T-cell (primary cell): ENCODE results near the gene SIM2. TPM values are rescaled to one million over a fixed set of nuclear protein-coding genes. Genes with fewer than 3 reads are reported as not detected.

Experiments
- ATAC-seq, 4 experiments: fragments of 200-7000 bp in 3 of 4; fragments of 150-1000 bp in 1 of 4; cut with Tn5 transposase; replicated peaks in 1 of 4; 1 replicate in 3 of 4; 2 replicates in 1 of 4; pipeline ENCODE4 v1.10.0; 2021; ENCODE audit warnings: moderate library complexity in 3 of 4, mild to moderate bottlenecking in 2 of 4, moderate number of reproducible peaks in 1 of 4
- CTCF ChIA-PET, 2 donors: fragments of 300-600 bp; sonication (Branson Sonifier 250); formaldehyde crosslinking; loops; one replicate each; lab custom pipeline; 2022; ENCODE audit warnings: antibody characterized with exemption in 2 of 2; lab: Charles Lee
- POLR2A ChIA-PET, 2 donors: fragments of 300-600 bp; sonication (Branson Sonifier 250); formaldehyde crosslinking; loops; one replicate each; lab custom pipeline; 2022; ENCODE audit warnings: antibody characterized with exemption in 2 of 2; lab: Charles Lee
- DNase-seq, 35 experiments: peaks; one replicate each; pipeline versions ENCODE4 v3.0.0 to v3.0.0-alpha.2; 2013 to 2023
- H3K27ac ChIP-seq: one replicate; pipeline ENCODE4 v1.5.1; 2013; ENCODE audit warnings: low read length
- H3K27me3 ChIP-seq, 2 experiments: replicated peaks in 1 of 2; 1 replicate in 1 of 2; 2 replicates in 1 of 2; pipeline versions ENCODE4 v1.6.1 to v1.7.0; 2013; ENCODE audit warnings: low read length in 1 of 2, mixed read lengths in 1 of 2; ENCODE audit not compliant: control insufficient read depth in 2 of 2, insufficient read depth in 2 of 2; ENCODE audit errors: extremely low read depth in 1 of 2
- H3K36me3 ChIP-seq, 2 donors: 1 replicate in 1 of 2; 2 replicates in 1 of 2; pipeline versions ENCODE4 v1.6.1 to v1.7.0; 2013; ENCODE audit warnings: low read length in 1 of 2; ENCODE audit not compliant: control insufficient read depth in 2 of 2, insufficient read depth in 1 of 2; ENCODE audit errors: extremely low read depth in 1 of 2
- H3K4me1 ChIP-seq, 2 experiments: 1 replicate in 1 of 2; 2 replicates in 1 of 2; pipeline versions ENCODE4 v1.6.1 to v1.7.0; 2013; ENCODE audit warnings: low read length in 2 of 2, mixed read lengths in 1 of 2; ENCODE audit not compliant: insufficient read depth in 2 of 2, control insufficient read depth in 1 of 2; ENCODE audit errors: extremely low read depth in 1 of 2
- H3K4me3 ChIP-seq, 2 donors: 1 replicate in 1 of 2; 2 replicates in 1 of 2; pipeline versions ENCODE4 v1.5.1 to v1.7.0; 2013; ENCODE audit warnings: mild to moderate bottlenecking in 2 of 2, low read length in 1 of 2, moderate library complexity in 1 of 2; ENCODE audit not compliant: control insufficient read depth in 1 of 2; ENCODE audit errors: extremely low read depth in 1 of 2
- H3K9me3 ChIP-seq: 2 replicates; pipeline ENCODE4 v1.7.0; 2013
- H3K27ac Mint-ChIP-seq, 2 donors: one replicate each; pipeline ENCODE4 v1.8.0; 2020 to 2021; ENCODE audit warnings: mild to moderate bottlenecking in 2 of 2, mixed read lengths in 2 of 2
- H3K27me3 Mint-ChIP-seq, 2 donors: one replicate each; pipeline ENCODE4 v1.8.0; 2021 to 2022; ENCODE audit warnings: mixed read lengths in 2 of 2
- H3K36me3 Mint-ChIP-seq: one replicate; pipeline ENCODE4 v1.8.0; 2021; ENCODE audit warnings: mixed read lengths
- H3K4me1 Mint-ChIP-seq, 3 donors: one replicate each; pipeline ENCODE4 v1.8.0; 2020 to 2022; ENCODE audit warnings: mixed read lengths in 3 of 3, mild to moderate bottlenecking in 1 of 3
- H3K4me3 Mint-ChIP-seq, 3 donors: one replicate each; pipeline ENCODE4 v1.8.0; 2020 to 2022; ENCODE audit warnings: mild to moderate bottlenecking in 3 of 3, mixed read lengths in 3 of 3, moderate library complexity in 3 of 3
- H3K9me3 Mint-ChIP-seq, 3 donors: one replicate each; pipeline ENCODE4 v1.8.0; 2020 to 2022; ENCODE audit warnings: mixed read lengths in 3 of 3
- WGBS: methylation state at CpG from one replicate; pipeline ENCODE4 v1.1.5; 2013; ENCODE audit warnings: missing lambda C conversion rate; ENCODE audit not compliant: insufficient coverage; 5-methylcytosine and 5-hydroxymethylcytosine counted together
- total RNA-seq, 35 experiments: library from RNA in 6 of 35; stranded (reverse) in 6 of 35; fragments of 120-200 nt in 1 of 35; gene quantifications; one replicate each; pipeline versions ENCODE4 v1.2.1 to v1.2.4 and lab custom pipeline; 2013 to 2026

SIM2 gene
- total RNA-seq, 5 donors from 2014 or later (not counting 1 experiment from before 2014, with no cell fraction given) = 0.10 to 0.16 (median 0.12) TPM; not detected in 2

DNA sequence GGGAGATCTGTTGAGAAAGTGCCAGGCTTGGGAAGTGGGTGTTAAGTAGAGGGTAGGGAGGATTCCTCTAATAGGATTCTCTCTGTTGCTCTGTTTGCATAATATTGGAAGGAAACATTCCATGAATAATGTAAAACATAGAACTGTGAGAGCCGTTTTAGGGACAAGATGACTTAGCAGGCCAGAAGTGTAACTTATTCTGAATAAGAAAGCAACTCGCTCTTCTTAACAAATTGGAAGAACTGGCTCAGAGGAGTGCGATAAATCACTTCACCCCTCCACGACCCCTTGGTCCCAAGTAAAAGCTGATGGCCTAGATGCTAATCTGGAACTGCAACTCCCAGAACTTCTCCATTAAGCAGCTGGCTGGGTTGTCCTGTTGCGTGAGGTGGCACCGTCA lies 19.1 kb downstream of the SIM2 start:
- 90% methylated on average over 3 of the region's 6 CpGs for WGBS
- ATAC-seq = no peak
- H3K4me1 Mint-ChIP-seq = no peaks in the 10 kb centered on the region
- H3K9me3 Mint-ChIP-seq = no peaks in the 10 kb centered on the region
- Histone ChIP-seq H3K4me1 (no peaks in the 10 kb centered on the region), H3K36me3 (no peaks in the 10 kb centered on the region), H3K9me3 (no peaks in the 10 kb centered on the region), H3K4me3 (no peak overlapping the region), H3K27ac (no peak overlapping the region), H3K27me3 (peaks cover 10 to 43% of the 10 kb centered on the region in 2 experiments)
- H3K27ac Mint-ChIP-seq = no peak overlapping the region
- ChIA-PET CTCF (no interaction called here), POLR2A (no interaction called here)
- DNase-seq = peak in 1 of 35 experiments; percentile 9
- no peak overlapping the region for H3K4me3 Mint-ChIP-seq
- H3K36me3 Mint-ChIP-seq = no peaks in the 10 kb centered on the region
- peaks cover 70 to 72% of the 10 kb centered on the region in 2 donors for H3K27me3 Mint-ChIP-seq

DNA sequence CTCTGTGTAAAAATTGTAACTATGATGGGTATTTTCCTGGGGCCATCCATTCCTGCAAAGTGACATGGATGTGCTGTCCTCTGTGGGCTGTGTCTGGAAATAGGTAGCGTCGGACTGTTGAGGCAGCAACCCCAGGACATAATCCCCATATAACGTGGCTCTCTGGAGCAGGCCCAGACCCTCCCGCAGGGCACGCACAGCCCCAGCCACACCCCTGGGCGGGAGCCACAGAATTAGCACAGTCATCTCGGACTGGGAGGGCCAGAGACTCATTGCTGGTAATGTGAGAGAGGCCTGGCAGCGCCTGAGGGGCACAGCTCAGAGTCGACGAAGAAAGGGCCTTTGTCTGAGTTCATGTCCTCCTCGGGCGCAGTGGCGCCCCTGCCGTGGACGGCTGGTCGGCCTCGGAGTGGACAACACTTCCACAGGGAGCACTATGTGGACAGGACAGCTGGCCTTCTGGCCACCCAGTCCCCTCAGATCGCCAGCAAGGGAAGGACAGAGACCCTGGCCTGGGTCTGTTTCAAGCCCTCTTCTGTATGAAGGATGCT lies 20.1 kb downstream of the SIM2 start:
- peaks cover 61 to 64% of the 10 kb centered on the region in 2 donors for H3K27me3 Mint-ChIP-seq
- no peaks in the 10 kb centered on the region for H3K4me1 ChIP-seq
- no peak overlapping the region for H3K27ac ChIP-seq
- no peak overlapping the region for H3K27ac Mint-ChIP-seq
- DNase-seq (peak in 1 of 35 experiments; percentile 17), ATAC-seq (no peak)
- H3K9me3 ChIP-seq = no peaks in the 10 kb centered on the region
- no peaks in the 10 kb centered on the region for H3K9me3 Mint-ChIP-seq
- H3K27me3 ChIP-seq = peaks cover 9 to 49% of the 10 kb centered on the region in 2 experiments
- POLR2A ChIA-PET = no interaction called here
- H3K4me3 ChIP-seq = no peak overlapping the region
- CTCF ChIA-PET = no interaction called here
- H3K36me3 Mint-ChIP-seq = no peaks in the 10 kb centered on the region
- H3K4me3 Mint-ChIP-seq = no peak overlapping the region
- no peaks in the 10 kb centered on the region for H3K36me3 ChIP-seq
- 83% methylated on average over 18 of the region's 18 CpGs for WGBS
- no peaks in the 10 kb centered on the region for H3K4me1 Mint-ChIP-seq

DNA sequence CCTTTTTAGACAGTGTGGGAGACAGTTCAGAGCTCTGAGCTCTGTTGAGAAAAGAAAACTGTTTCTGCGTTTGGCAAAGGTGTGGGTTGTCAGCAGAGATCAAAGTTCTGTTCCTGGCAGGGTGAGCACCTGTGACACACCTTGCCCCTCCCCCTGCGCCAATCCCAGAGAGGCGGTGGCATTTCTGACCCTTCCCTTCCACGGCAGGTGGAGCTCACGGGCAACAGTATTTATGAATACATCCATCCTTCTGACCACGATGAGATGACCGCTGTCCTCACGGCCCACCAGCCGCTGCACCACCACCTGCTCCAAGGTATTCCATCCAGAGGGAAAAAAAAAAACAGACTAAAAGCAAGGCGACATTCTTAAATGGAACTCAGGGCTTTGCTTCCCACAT lies 20.7 kb downstream of the SIM2 start:
- H3K27me3 Mint-ChIP-seq = peaks cover 56 to 58% of the 10 kb centered on the region in 2 donors
- WGBS = 93% methylated on average over 3 of the region's 10 CpGs
- Histone ChIP-seq H3K36me3 (no peaks in the 10 kb centered on the region), H3K4me1 (no peaks in the 10 kb centered on the region), H3K27me3 (peaks cover 6 to 50% of the 10 kb centered on the region in 2 experiments), H3K4me3 (no peak overlapping the region), H3K27ac (no peak overlapping the region), H3K9me3 (no peaks in the 10 kb centered on the region)
- H3K36me3 Mint-ChIP-seq = no peaks in the 10 kb centered on the region
- ChIA-PET POLR2A (no interaction called here), CTCF (no interaction called here)
- DNase-seq = no peak
- no peaks in the 10 kb centered on the region for H3K9me3 Mint-ChIP-seq
- H3K4me3 Mint-ChIP-seq = no peak overlapping the region
- H3K4me1 Mint-ChIP-seq = no peaks in the 10 kb centered on the region
- ATAC-seq = no peak
- H3K27ac Mint-ChIP-seq = no peak overlapping the region

DNA sequence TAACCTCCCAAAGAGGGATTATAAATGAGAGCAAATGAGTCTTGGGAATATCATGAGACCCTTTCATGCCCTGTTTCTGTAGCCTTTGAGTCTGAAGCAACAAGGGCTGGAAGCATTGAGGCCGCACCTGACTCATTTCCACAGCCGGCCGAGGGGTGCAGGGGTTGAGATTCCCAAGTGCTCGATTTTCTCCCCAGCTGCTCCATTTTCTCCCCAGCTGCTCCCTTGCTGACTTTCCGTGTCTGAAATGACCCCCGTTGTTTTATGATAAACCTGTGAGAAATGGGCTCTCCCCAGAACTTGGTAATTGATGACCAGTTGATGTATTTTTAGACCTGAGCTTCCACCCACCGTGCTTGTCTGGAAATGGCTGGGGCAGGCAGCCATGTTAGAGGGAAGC lies 22.9 kb downstream of the SIM2 start:
- H3K36me3 ChIP-seq = no peaks in the 10 kb centered on the region
- Mint-ChIP-seq H3K4me1 (no peaks in the 10 kb centered on the region), H3K4me3 (no peak overlapping the region), H3K9me3 (no peaks in the 10 kb centered on the region), H3K27ac (no peak overlapping the region), H3K36me3 (no peaks in the 10 kb centered on the region), H3K27me3 (peaks cover 40% of the 10 kb centered on the region in 2 donors)
- H3K27ac ChIP-seq = no peak overlapping the region
- H3K4me1 ChIP-seq = no peaks in the 10 kb centered on the region
- no peak for DNase-seq
- CTCF ChIA-PET = no interaction called here
- H3K9me3 ChIP-seq = no peaks in the 10 kb centered on the region
- POLR2A ChIA-PET = no interaction called here
- WGBS = 83% methylated on average over 1 of the region's 7 CpGs
- H3K4me3 ChIP-seq = no peak overlapping the region
- peaks cover 2 to 59% of the 10 kb centered on the region in 2 experiments for H3K27me3 ChIP-seq
- ATAC-seq = no peak

DNA sequence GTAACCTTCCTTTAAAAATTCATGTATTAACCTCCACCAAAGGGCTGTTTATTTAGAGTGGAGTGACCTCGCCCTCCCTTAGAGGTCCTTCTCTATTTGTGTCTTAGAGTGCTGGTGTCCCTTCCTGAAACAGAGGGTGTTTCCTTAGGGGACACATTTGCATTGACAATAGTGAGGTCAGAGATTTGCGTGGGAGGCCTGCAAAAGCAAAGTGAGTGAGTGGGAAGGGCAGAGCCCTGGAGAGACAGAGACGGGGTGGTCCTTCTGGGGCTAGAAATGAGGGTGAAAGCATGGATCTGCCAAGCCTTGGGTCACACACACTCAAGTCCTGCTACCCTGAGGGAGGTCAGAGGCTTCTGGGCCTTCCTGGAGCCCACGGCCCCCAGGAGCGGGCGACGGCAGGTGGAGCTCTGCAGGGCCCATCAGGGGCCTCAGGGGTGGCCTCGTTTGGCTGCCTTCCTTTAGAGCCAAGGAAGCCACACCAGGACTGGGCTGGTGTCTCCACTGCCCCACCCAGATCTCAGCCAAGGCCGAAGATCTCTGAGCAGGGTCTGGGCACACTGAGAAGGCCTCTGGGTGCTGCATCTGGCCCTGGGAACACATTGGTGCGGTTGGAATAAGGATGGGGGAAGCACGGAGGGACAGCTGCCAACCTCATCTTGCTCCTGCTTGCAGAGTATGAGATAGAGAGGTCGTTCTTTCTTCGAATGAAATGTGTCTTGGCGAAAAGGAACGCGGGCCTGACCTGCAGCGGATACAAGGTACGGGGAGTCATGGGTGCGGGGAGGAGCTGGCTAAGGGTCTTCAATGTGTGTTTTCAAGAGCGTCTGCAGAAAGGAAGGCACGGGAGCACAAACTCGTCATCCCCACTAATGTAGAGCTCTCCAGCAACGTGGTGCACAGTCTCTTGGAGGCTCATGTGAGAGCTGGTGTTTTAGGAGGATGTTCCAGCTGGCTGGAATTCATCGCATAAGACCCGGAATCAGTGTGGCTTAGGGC lies 23.8 kb downstream of the SIM2 start:
- Mint-ChIP-seq H3K4me1 (no peaks in the 10 kb centered on the region), H3K4me3 (no peak overlapping the region), H3K36me3 (no peaks in the 10 kb centered on the region), H3K27ac (no peak overlapping the region), H3K9me3 (no peaks in the 10 kb centered on the region), H3K27me3 (peaks cover 38 to 40% of the 10 kb centered on the region in 2 donors)
- CTCF ChIA-PET = no interaction called here
- no peak overlapping the region for H3K27ac ChIP-seq
- H3K4me1 ChIP-seq = no peaks in the 10 kb centered on the region
- no peak overlapping the region for H3K4me3 ChIP-seq
- no peaks in the 10 kb centered on the region for H3K9me3 ChIP-seq
- H3K36me3 ChIP-seq = no peaks in the 10 kb centered on the region
- POLR2A ChIA-PET = no interaction called here
- WGBS = 82% methylated on average over 13 of the region's 25 CpGs
- DNase-seq (peak in 1 of 35 experiments; percentile 18), ATAC-seq (no peak)
- peaks cover 2 to 54% of the 10 kb centered on the region in 2 experiments for H3K27me3 ChIP-seq

DNA sequence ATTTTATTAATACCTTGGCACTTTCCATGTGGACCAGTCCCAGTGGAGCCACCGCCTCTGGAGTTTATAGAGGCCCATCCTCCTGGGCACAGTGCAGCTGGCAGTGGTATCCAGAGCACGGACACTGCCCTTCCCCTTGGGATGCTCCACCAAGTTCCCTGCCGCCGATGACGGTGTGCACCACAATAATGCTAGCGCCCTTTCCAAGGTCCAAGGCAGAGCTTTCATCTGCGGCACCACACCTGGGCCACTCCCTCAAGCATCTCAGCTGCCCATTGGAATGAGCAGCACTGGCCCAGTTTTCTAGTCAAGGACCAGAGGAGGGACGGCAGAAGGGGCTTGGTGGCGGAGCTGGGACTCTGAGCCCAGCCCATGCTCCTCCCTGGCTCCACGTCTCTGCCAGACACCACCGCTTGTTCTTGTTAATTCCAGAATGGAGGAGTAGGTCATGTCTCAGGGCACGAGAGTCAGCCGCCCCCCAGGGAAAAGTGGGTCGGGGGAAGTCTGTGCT lies 24.5 kb downstream of the SIM2 start:
- H3K4me3 Mint-ChIP-seq = no peak overlapping the region

More for the DNA sequence above, 24.5 kb downstream of the SIM2 start:
- Histone ChIP-seq H3K27me3 (peaks cover 2 to 53% of the 10 kb centered on the region in 2 experiments), H3K4me3 (no peak overlapping the region), H3K9me3 (no peaks in the 10 kb centered on the region), H3K36me3 (no peaks in the 10 kb centered on the region), H3K4me1 (no peaks in the 10 kb centered on the region), H3K27ac (no peak overlapping the region)
- ATAC-seq (no peak), DNase-seq (peak in 1 of 35 experiments; percentile 18)
- Mint-ChIP-seq H3K27ac (no peak overlapping the region), H3K9me3 (no peaks in the 10 kb centered on the region), H3K36me3 (no peaks in the 10 kb centered on the region), H3K27me3 (peaks cover 31 to 34% of the 10 kb centered on the region in 2 donors), H3K4me1 (no peaks in the 10 kb centered on the region)
- 89% methylated on average over 10 of the region's 14 CpGs for WGBS
- ChIA-PET CTCF (no interaction called here), POLR2A (no interaction called here)
